H4 (cell line): Measurements from ENCODE around the gene R3HCC1L. TPM values are rescaled to one million over a fixed set of nuclear protein-coding genes. Genes with fewer than 3 reads are reported as not detected.
"Not testable (repeated sequence)": the region's sequence is repeated elsewhere in the genome, so short reads cannot be mapped to it uniquely, and the experiment has no call there.

Source experiments
- DNase-seq: peaks from one replicate; pipeline ENCODE4 v3.0.0-alpha.2; 2015; ENCODE audit warnings: low spot score
- total RNA-seq: library from RNA; depleted of rRNA; stranded (reverse); fragments of >200 nt; shearing (Covaris generic); gene quantifications from 2 replicates; pipeline ENCODE4 v1.2.3, GENCODE V29; 2014

The R3HCC1L gene
- total RNA-seq, 1 experiment from 2014 or later, result 10.5 TPM

GRCh38 chr10:98172495-98172894, 38.0 kb downstream of the R3HCC1L start:
- DNase-seq, result no peak

DNA sequence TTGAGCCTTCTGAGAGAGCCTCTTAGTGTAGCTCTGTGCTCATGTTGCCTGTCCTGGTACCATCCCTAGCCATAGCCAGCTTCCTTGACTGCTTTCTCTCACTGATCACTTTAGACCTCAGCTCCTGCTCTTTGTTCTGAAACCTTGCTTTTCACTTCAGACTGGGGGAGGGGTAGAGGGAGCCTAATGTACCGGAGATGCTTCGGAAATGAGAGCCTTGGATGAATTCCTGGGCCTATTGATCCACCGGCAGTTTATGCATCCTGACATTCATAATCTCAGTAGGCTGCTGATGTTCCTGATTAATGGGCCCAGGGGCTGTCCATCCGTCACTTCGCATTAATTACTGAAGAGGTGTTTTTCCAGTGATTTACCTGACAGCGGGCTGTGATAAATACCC, 38.8 kb downstream of the R3HCC1L start:
- no peak for DNase-seq

GRCh38 chr10:98182351-98182915, 48.0 kb downstream of the R3HCC1L start:
- not testable (repeated sequence) for DNase-seq

DNA sequence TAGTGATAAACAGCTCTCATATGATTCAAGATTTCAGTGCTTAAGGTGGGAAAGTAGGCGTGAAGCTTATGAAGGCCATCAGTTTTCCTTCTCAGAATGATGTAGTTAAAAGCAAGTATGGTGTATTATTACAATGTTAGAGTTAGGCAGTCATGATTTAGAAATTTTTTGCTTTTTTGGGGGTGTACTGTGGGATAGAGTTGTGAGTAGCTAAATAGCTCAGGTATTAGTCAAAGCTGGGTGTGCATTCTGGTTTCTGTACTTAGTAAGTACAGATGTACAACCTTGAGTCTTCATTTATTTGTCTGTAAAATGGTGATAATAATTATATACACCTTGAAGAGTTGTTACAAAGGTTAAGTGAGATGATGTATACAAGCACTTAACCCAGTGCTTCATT, 52.2 kb downstream of the R3HCC1L start:
- no peak for DNase-seq

DNA sequence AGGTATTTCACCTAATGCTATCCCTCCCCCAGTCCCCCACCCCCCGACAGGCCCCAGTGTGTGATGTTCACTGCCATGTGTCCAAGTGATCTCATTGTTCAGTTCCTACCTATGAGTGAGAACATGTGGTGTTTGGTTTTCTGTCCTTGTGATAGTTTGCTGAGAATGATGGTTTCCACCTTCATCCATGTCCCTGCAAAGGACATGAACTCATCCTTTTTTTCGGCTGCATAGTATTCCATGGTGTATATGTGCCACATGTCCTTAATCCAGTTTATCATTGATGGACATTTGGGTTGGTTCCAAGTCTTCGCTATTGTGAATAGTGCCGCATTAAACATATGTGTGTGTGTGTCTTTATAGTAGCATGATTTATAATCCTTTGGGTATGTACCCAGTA, 56.3 kb downstream of the R3HCC1L start:
- DNase-seq, result not testable (repeated sequence)

DNA sequence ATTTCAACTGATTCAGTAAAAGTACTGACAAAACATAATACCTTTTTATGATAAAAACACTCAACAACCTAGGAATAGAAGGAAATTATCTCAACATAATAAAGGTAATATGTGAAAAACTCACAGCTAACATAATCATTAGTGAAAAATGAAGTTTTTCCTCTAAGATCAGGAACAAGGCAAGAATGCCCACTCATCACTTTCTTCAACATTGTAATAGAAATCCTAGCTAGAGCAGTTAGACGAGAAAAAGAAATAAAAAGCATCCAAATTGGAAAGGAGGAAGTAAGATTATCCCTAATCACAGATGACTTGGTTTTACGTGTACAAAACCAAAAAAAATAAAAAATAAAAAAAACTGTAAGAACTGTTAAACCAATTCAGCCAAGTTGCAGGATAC, 58.6 kb downstream of the R3HCC1L start:
- no peak for DNase-seq

DNA sequence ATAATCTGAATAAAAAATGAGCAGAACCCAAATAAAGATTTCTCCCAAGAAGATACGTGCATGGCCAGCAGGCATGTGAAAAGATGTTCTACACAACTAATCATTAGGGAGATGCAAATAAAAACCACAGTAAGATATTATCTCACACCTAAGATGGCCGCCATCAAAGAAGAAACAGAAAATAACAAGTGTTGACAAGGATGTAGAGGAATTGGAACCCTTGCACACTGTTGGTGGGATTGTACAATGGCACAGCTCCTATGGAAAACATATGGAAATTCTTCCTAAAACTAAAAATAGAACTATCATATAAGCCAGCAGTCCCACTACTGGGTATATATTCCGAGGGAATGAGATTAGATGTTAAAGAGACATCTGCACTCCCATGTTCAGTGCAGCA, 60.2 kb downstream of the R3HCC1L start:
- DNase-seq, result no peak

DNA sequence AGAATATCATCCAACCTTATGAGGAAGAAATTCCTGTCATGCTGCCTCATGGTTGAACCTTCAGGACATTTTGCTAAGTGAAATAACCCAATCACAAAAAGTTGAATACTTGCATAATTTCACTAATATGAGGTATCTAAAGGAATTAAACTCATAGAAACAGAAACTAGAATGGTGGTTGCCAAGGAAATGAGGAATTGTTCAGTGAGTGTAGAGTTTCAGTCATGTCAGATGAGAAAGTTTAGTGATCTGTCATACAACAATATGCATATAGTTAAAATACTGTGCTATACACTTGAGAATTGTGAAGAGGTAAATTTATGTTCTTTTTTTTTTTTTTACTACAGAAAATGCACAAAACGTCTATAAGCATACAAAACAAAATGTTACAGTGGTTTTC, 60.7 kb downstream of the R3HCC1L start:
- DNase-seq, result no peak

DNA sequence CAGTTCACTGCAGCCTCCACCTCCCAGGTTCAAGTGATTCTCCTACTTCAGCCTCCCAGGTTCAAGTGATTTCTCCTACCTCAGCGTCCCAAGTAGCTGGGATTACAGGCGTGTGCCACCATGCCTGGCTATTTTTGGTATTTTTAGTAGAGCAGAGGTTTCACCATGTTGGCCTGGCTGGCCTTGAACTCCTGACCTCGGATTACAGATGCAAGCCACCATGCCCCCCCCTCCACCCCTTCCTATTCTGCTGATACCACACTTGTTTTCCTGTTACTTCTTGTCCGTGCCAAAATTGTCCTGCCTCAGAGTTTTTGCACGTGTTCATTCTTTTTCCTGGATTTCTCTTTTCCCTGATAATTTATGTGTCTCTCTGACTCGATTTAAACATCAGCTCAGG, 62.5 kb downstream of the R3HCC1L start:
- no peak for DNase-seq

DNA sequence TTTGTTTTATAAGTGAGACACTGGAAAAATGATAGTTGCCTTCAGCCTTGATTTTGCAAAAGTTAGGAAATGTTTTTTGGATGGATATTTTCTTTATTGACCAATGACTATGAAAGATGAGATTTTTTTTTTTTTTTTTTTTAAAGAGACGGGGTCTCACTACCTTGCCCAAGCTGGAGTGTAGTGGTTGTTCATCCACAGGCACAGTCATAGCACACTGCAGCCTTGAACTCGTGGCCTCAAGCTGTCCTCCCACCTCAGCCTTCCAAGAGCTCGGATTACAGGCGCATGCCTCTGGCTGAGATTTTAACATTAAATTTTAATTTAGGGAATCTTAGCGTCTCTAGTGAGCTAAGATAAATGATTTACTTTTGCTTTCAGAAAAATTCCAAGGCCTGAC, 67.3 kb downstream of the R3HCC1L start:
- no peak for DNase-seq

GRCh38 chr10:98202378-98202777, 67.9 kb downstream of the R3HCC1L start:
- no peak for DNase-seq

- DNase-seq, result no peak
Observed at GRCh38 chr10:98205351-98205750, 70.9 kb downstream of the R3HCC1L start.

DNA sequence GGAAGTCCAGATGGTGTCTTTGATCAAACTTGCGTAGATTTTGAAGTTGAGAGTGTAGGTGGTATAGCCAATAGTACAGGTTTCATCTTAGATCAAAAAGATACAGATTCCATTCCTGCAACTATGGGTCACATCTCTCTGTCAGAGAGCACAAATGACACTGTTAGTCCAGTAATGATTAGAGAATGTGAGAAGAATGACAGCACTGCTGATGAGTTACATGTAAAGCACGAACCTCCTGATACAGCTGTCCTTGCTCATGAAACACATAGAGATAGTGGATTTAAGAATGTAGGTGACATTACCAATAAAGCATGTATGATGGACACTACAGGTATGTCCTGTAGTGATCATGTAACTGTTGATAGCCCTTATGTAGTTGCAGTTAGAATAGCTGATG, 74.5 kb downstream of the R3HCC1L start:
- no peak for DNase-seq

GRCh38 chr10:98209441-98209840, 75.0 kb downstream of the R3HCC1L start:
- DNase-seq, result no peak

- DNase-seq, result no peak
Observed at GRCh38 chr10:98212196-98212595, 77.7 kb downstream of the R3HCC1L start.

GRCh38 chr10:98213740-98214139, 79.3 kb downstream of the R3HCC1L start:
- DNase-seq, result no peak

- DNase-seq, result no peak
Observed at GRCh38 chr10:98215373-98215772, 80.9 kb downstream of the R3HCC1L start.

DNA sequence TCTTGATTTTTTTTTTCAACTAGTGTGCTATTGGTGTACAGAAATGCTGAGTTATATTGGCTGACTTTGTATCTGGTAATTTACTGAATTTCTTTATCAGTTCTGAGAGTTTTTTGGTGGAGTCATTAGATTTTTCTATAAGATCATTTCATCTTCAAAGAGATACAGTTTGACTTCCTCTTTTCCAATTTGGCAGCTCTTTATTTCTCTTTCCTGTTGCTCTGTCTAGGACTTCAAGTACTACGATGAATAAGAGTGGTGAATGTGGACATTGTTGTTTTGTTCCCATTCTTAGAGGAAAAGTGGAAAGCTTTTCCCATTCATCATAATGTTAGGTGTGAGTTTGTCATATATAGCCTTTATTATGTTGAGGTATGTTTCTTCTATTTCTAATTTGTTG, 83.3 kb downstream of the R3HCC1L start:
- no peak for DNase-seq

- no peak for DNase-seq
Observed at GRCh38 chr10:98223874-98224273, 89.4 kb downstream of the R3HCC1L start.

DNA sequence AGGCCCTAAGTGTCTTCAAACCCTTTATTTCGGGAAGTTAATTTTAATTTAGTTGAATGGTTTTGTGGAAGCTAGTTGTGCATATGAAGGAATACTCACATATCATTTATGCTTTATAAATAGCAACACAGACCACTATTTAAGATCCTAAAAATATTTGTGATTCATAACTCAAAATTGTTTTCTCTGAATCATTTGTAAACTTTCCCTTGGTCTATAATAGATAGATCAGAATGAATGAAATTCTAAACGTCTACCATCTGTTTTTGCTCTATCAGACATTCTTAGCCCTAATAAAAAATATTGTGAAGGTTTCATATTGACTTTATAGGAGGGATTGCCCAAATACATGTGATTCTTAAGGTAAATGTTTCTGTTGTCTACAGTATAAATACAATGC, 90.1 kb downstream of the R3HCC1L start:
- DNase-seq, result no peak

DNA sequence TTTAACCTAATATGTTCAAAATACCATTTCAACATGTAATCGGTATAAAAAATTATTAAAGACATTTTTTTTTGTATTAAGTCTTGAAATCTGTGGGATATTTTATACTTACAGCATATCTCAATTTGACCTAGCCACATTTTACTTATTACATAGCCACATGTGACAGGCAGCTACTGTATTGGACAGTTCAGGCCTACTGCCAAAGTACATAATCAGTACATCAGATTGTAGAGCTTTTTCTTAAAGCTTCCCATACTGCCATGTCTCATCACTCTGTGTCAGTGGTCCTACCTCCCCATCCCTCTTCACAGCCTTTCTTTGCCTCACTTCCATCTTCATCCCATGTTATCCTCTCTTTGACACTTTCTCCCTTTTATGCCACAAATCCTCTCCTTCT, 90.5 kb downstream of the R3HCC1L start:
- no peak for DNase-seq

DNA sequence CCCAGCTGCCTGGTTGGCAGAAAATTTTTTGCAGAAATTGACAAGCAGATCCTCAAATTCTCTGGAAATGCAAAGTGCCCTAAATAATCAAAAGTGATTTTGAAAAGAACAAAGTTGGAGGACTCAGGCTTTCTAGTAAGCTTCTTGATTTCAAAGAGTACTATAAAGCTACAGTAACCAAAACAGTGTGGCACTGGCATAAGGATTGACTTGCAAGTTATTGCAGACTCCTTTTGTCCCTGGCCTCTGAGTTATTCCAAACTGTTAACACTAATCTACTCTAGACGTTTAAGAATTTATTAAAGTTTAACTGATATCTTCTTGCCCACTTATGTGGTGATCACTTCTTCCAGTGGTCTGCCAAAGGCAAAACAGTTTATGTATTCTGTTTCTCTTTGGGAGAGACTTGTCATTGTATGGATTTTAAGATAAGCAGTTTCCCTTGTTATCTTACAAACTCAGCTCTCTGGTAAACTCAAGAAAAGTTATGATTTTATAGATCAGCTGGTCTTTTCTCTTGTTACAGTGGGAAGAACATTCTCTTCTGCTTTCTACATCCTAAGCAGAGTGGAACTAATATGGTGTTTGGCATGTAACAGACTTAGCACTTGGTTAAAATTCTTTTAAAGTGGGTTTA, 92.2 kb downstream of the R3HCC1L start:
- no peak for DNase-seq

DNA sequence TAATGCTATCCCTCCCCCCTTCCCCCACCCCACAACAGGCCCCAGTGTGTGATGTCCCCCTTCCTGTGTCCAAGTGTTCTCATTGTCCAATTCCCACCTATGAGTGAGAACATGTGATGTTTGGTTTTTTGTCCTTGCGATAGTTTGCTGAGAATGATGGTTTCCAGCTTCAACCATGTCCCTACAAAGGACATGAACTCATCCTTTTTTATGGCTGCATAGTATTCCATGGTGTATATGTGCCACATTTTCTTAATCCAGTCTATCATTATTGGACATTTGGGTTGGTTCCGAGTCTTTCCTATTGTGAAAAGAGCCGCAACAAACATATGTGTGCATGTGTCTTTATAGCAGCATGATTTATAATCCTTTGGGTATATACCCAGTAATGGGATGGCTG, 93.3 kb downstream of the R3HCC1L start:
- not testable (repeated sequence) for DNase-seq

DNA sequence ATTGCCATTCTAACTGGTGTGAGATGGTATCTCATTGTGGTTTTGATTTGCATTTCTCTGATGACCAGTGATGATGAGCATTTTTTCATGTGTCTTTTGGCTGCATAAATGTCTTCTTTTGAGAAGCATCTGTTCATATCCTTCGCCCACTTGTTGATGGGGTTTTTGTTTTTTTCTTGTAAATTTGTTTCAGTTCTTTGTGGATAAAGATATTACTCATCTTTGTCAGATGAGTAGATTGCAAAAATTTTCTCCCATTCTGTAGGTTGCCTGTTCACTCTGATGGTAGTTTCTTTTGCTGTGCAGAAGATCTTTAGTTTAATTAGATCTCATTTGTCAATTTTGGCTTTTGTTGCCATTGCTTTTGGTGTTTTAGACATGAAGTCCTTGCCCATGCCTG, 93.8 kb downstream of the R3HCC1L start:
- DNase-seq, result not testable (repeated sequence)
